GM10266 (cell line): ENCODE measurements around the gene HIPK1.
"Not testable (repeated sequence)": the region's sequence is repeated elsewhere in the genome, so short reads cannot be mapped to it uniquely, and the experiment has no call there.

Source experiments
- DNase-seq: peaks from one replicate; pipeline ENCODE4 v3.0.0; 2012; ENCODE audit errors: extremely low spot score
- CTCF ChIP-seq: IDR thresholded peaks from 2 replicates; pipeline ENCODE4 v1.5.1; 2012; ENCODE audit warnings: mild to moderate bottlenecking, low read depth; ENCODE audit not compliant: control insufficient read depth, insufficient read depth; ENCODE audit errors: missing control alignments

HIPK1 gene

DNA sequence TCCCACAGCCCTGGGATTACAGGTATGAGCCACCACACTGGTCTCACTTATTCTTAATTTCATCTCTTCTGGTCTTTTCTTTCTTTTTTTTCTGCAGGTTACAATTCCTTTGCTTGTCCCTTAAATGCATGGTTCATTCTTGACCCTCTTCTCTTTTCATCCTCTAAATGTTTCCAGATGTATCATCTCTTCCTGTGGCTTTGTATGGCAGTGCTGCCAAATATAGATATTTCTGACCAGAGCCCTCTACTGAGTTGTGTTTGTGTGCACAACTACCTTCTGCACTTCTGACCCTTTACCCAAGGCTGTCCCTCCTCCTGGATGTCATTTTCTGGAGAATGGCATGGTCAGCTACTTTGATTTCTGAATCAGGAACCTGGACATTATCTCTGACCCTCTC lies 82.7 kb downstream of the HIPK1 start:
- DNase-seq: no peak

GRCh38 chr1:114015075-114015474 lies 86.0 kb downstream of the HIPK1 start:
- no peak for TF ChIP-seq CTCF

More for the DNA sequence above, 82.7 kb downstream of the HIPK1 start:
- no peak for TF ChIP-seq CTCF

GRCh38 chr1:114019724-114020123 lies 90.6 kb downstream of the HIPK1 start:
- DNase-seq: not testable (repeated sequence)

More at GRCh38 chr1:114015075-114015474, 86.0 kb downstream of the HIPK1 start:
- DNase-seq: no peak

GRCh38 chr1:114021665-114022099 lies 92.6 kb downstream of the HIPK1 start:
- no peak for TF ChIP-seq CTCF
- DNase-seq: no peak

DNA sequence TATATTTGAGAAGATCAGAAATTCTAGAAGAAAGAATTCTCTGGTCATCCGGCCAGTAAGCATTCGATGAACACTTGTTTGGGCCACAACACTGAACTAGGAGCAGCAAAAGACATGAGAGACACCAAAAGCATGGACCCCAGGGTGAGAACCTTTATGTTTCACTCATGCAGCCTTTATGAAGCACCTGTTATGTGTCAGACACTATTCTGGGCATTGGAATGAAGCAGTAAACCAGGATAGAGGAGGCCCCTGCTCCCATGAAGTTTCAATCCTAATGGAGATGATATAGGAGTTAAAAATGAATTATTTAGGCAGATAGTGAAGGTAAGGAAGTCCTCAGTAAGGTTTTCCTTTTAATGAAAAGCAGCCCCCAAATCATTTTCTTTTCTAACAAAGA lies 93.8 kb downstream of the HIPK1 start:
- no peak for TF ChIP-seq CTCF
- no peak for DNase-seq

DNA sequence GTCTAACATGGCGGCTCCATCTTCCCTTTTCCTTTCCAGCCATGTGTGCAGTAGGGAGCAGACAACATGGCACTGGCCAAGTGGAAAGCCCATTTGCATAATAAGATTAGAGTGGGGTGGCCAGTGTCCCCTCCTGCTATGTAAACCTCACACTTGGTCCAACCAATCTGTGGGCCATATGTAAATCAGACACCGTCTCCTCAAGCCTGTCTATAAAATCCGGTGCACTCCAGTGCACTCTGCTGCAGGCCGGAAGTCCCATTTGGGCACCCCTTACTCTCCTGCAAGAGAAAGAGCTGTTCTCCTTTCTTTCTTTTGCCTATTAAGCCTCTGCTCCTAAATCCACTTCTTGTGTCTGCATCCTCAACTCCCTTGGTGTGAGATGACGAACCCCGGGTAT lies 94.3 kb downstream of the HIPK1 start:
- no peak for TF ChIP-seq CTCF
- DNase-seq: no peak

- TF ChIP-seq CTCF: no peak
- DNase-seq: no peak
Observed at GRCh38 chr1:114024049-114024448, 94.9 kb downstream of the HIPK1 start.
